ENCODE measurements around the gene ART3. TPM values are rescaled to one million over a fixed set of nuclear protein-coding genes. Genes with fewer than 3 reads are reported as not detected.

Gene ART3, protein sequence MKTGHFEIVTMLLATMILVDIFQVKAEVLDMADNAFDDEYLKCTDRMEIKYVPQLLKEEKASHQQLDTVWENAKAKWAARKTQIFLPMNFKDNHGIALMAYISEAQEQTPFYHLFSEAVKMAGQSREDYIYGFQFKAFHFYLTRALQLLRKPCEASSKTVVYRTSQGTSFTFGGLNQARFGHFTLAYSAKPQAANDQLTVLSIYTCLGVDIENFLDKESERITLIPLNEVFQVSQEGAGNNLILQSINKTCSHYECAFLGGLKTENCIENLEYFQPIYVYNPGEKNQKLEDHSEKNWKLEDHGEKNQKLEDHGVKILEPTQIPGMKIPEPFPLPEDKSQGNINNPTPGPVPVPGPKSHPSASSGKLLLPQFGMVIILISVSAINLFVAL
- total RNA-seq (2022; extraction: Qiagen RNA extraction; ENCODE audit: low read depth): not detected in 5 replicates

DNA sequence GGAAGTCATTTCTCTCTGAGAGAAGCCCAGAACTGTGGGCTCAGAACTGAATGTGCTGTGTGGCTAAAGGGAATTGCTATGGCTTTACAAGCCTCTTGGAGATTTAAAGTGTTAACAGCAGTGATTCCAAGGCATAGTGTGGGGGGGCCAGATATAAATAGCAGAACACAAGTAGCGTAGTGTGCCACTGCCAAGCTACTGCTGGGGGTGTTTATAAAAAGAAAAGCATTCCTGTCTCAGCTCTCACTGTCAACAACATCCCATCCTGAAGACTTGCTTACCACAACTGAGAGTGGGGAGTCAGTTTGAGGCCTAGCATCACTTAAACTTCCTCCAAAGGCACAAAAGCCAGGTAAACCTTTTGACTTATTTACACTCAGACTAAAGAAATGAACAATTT, at the start of gene ART3:
Gene ART3 (plus strand): TSS at position 242 of the 400 bp plus-strand sequence. CDS start 1,181 bp downstream, outside the sequence.

DNA sequence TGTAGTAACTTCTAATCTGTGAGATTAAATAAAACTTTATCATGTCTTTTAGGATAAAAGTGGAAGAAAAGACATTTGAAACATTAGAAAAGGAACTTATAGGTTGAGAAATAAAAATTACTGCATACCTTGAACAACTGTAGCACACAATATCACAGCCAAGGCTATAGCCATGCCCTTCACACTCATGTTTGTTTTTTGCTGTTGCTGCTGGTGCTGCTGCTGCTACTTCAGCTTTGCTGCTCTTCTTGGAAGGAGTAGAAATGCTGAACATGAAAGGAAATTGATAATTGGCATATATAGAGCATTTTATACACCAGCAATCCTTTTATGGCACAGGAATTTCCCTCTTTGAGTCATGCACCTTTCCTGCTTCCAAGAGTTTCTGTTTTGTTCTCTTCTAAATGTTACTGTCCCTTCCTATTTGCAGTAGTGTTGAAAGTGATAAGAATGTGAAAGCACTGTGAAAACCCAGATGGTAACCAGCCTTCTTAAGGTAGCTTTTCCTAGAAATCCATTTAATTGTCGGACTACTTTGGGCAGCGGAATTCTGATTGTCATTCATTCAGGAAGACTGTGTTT, 38.6 kb upstream of the ART3 start, which contains the start of gene CXCL11:
Gene CXCL11 (minus strand): TSS at position 272 of the 582 bp plus-strand sequence. CDS start 83 bp downstream, at position 189.

DNA sequence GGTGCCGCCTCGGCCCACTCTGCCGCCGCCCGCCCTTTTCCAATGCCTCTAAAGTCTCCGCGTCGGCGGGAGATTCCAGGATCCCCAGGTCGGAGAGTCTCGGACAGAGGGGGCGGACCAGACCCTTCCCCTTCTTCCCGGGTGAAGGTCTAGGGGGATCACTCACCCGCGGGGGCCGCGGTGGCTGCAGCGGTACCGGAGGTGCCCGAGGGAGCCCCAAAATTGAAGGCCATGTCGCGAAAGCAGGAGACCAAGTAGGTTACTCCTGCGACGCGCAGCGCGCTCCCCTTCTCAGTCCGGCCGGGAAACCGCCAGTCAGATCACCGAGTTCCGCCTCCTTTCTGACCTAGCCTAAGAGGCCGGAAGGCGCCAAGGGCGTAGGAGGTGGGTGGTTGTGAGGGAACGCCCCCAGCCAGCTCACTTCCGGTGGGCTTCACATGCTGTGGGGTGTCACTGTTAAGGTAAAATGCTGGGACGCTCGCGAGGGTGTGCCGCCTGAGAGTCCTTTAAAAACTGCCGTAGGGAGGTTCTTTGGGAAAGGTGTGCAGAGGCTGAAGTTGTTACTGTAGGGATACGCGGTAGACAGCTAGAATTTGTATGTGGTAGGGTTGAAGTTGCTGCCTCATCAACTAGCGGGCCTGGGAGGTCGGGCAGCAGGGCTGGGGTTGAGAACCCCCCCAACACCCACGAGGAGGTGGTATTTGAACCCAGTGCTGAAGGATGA, 73.8 kb downstream of the ART3 start, which contains the start of gene NUP54:
Gene NUP54 (minus strand): TSS at position 256 of the 724 bp plus-strand sequence. CDS start 23 bp downstream, at position 233.

Other genes starting within 250 kb of the ART3 start
- gene PPEF2, start 172.3 kb upstream of the ART3 start, total RNA-seq (2022; extraction: Qiagen RNA extraction; ENCODE audit: low read depth): not detected in 5 replicates
- 22.6 to 26.2 TPM (median 23.9 TPM) in 5 replicates for gene NAAA, start 133.7 kb upstream of the ART3 start, total RNA-seq (2022; extraction: Qiagen RNA extraction; ENCODE audit: low read depth)
- gene SDAD1, start 83.8 kb upstream of the ART3 start, total RNA-seq (2022; extraction: Qiagen RNA extraction; ENCODE audit: low read depth): 13.7 to 19.9 TPM (median 14.1 TPM) in 5 replicates
- gene CXCL9, start 67.2 kb upstream of the ART3 start, total RNA-seq (2022; extraction: Qiagen RNA extraction; ENCODE audit: low read depth): not detected in 5 replicates
- gene CXCL10, start 51.2 kb upstream of the ART3 start, total RNA-seq (2022; extraction: Qiagen RNA extraction; ENCODE audit: low read depth): 0.07 to 0.27 TPM (median 0.12 TPM) in 3 of 5 replicates, not detected in the others
- 0.23 to 0.42 TPM (median 0.29 TPM) in 5 replicates for gene CXCL11, start 38.6 kb upstream of the ART3 start, total RNA-seq (2022; extraction: Qiagen RNA extraction; ENCODE audit: low read depth)
- 24.9 to 43.7 TPM (median 26.4 TPM) in 5 replicates for gene NUP54, start 73.7 kb downstream of the ART3 start, total RNA-seq (2022; extraction: Qiagen RNA extraction; ENCODE audit: low read depth)
- gene SCARB2, start 139.1 kb downstream of the ART3 start, total RNA-seq (2022; extraction: Qiagen RNA extraction; ENCODE audit: low read depth): 40.6 to 57.3 TPM (median 53.1 TPM) in 5 replicates
- gene FAM47E, start 177.0 kb downstream of the ART3 start, total RNA-seq (2022; extraction: Qiagen RNA extraction; ENCODE audit: low read depth): 0.08 to 0.23 TPM (median 0.08 TPM) in 3 of 5 replicates, not detected in the others
- gene STBD1, start 232.0 kb downstream of the ART3 start, total RNA-seq (2022; extraction: Qiagen RNA extraction; ENCODE audit: low read depth): 5.7 to 7.3 TPM (median 6.6 TPM) in 5 replicates

Measured in A549 treated with CpdA at 1 μM for 4 hours (cell line).